HFF-Myc (cell line): ENCODE results near the gene FUNDC2.

Source experiments
- DNase-seq: peaks from one replicate; pipeline ENCODE4 v3.0.0-alpha.2; 2011; ENCODE audit warnings: low read depth; ENCODE audit errors: extremely low read depth
- H3K4me3 ChIP-seq: replicated peaks from 2 replicates; pipeline ENCODE4 v1.5.1; 2011; ENCODE audit warnings: low read depth, mild to moderate bottlenecking, control low read depth, low read length
- CTCF ChIP-seq: IDR thresholded peaks from 2 replicates; pipeline ENCODE4 v1.5.1; 2012; ENCODE audit warnings: mild to moderate bottlenecking, low read depth, low read length, control low read depth; ENCODE audit errors: missing control alignments

The FUNDC2 gene

GRCh38 chrX:155056471-155056870 is 29.8 kb downstream of the FUNDC2 start:
- DNase-seq = no peak
- H3K4me3 ChIP-seq = no peak overlapping the region
- no peak for TF ChIP-seq CTCF

GRCh38 chrX:155056877-155057792 is 30.5 kb downstream of the FUNDC2 start:
- DNase-seq = peak; percentile 42
- peak; percentile 67 for TF ChIP-seq CTCF
- no peak overlapping the region for H3K4me3 ChIP-seq

- H3K4me3 ChIP-seq = no peak overlapping the region
- no peak for DNase-seq
- TF ChIP-seq CTCF = no peak
Observed at GRCh38 chrX:155061760-155062159, 35.1 kb downstream of the FUNDC2 start.

GRCh38 chrX:155065035-155065734 is 38.5 kb downstream of the FUNDC2 start:
- no peak for DNase-seq
- no peak for TF ChIP-seq CTCF
- no peak overlapping the region for H3K4me3 ChIP-seq

GRCh38 chrX:155068165-155068564 is 41.5 kb downstream of the FUNDC2 start:
- peak; percentile 32 for DNase-seq
- no peak overlapping the region for H3K4me3 ChIP-seq
- no peak for TF ChIP-seq CTCF

GRCh38 chrX:155069414-155069813 is 42.8 kb downstream of the FUNDC2 start:
- no peak for TF ChIP-seq CTCF
- H3K4me3 ChIP-seq = peak overlapping the region; percentile 60

More at GRCh38 chrX:155069414-155069813, 42.8 kb downstream of the FUNDC2 start:
- DNase-seq = no peak
